Activated naive CD8-positive, alpha-beta T cell treated with anti-CD3 and anti-CD28 coated beads, Interleukin-2, amount 50 U/mL, for 16 hours (primary cell): ENCODE results near the gene ZDHHC9.

Experiments
- DNase-seq: peaks from one replicate; pipeline ENCODE4 v3.0.0-alpha.2; 2020; ENCODE audit warnings: low read depth, low spot score

Gene ZDHHC9

GRCh38 chrX:129823115-129823514 is 20.6 kb downstream of the ZDHHC9 start:
- no peak for DNase-seq

GRCh38 chrX:129818123-129818522 is 25.6 kb downstream of the ZDHHC9 start:
- no peak for DNase-seq

GRCh38 chrX:129813662-129814368 is 29.9 kb downstream of the ZDHHC9 start:
- no peak for DNase-seq

GRCh38 chrX:129808829-129809796 is 34.6 kb downstream of the ZDHHC9 start:
- DNase-seq: no peak

- DNase-seq: no peak
These were observed 35.4 kb downstream of the ZDHHC9 start for GRCh38 chrX:129808158-129808828.

- DNase-seq: no peak
These were observed 38.9 kb downstream of the ZDHHC9 start for GRCh38 chrX:129804806-129805205.

- no peak for DNase-seq
These were observed 40.8 kb downstream of the ZDHHC9 start for GRCh38 chrX:129802863-129803262.

- no peak for DNase-seq
These were observed 43.5 kb downstream of the ZDHHC9 start for GRCh38 chrX:129800186-129800585.

GRCh38 chrX:129798888-129799287 is 44.8 kb downstream of the ZDHHC9 start:
- DNase-seq: no peak

GRCh38 chrX:129798456-129798855 is 45.2 kb downstream of the ZDHHC9 start:
- DNase-seq: no peak

- DNase-seq: no peak
These were observed 46.3 kb downstream of the ZDHHC9 start for GRCh38 chrX:129797251-129797906.

- DNase-seq: no peak
These were observed 48.1 kb downstream of the ZDHHC9 start for GRCh38 chrX:129795584-129795983.

- DNase-seq: no peak
These were observed 50.0 kb downstream of the ZDHHC9 start for GRCh38 chrX:129793604-129794191.

- no peak for DNase-seq
These were observed 50.9 kb downstream of the ZDHHC9 start for GRCh38 chrX:129792586-129793291.

GRCh38 chrX:129791961-129792570 is 51.6 kb downstream of the ZDHHC9 start:
- no peak for DNase-seq

GRCh38 chrX:129791336-129791735 is 52.4 kb downstream of the ZDHHC9 start:
- no peak for DNase-seq

GRCh38 chrX:129790808-129791207 is 52.9 kb downstream of the ZDHHC9 start:
- DNase-seq: no peak

- DNase-seq: no peak
These were observed 53.5 kb downstream of the ZDHHC9 start for GRCh38 chrX:129790146-129790545.

GRCh38 chrX:129788527-129788926 is 55.2 kb downstream of the ZDHHC9 start:
- no peak for DNase-seq
